H9 (cell line): ENCODE data around the gene ELOVL3. TPM values are rescaled to one million over a fixed set of nuclear protein-coding genes. Genes with fewer than 3 reads are reported as not detected.

Source experiments
- DNase-seq: peaks from one replicate; pipeline ENCODE4 v3.0.0-alpha.2; 2017
- H2AFZ ChIP-seq: one replicate; pipeline ENCODE4 v1.6.1; 2013; ENCODE audit warnings: mild to moderate bottlenecking, low read length, control low read depth, moderate library complexity
- H2AK5ac ChIP-seq: 2 replicates; pipeline ENCODE4 v1.6.1; 2013; ENCODE audit warnings: low read length, control low read depth, mixed read lengths; ENCODE audit not compliant: insufficient read length
- H2BK120ac ChIP-seq: one replicate; pipeline ENCODE4 v1.6.1; 2013; ENCODE audit warnings: low read depth, mild to moderate bottlenecking, low read length, control low read depth, inconsistent platforms; ENCODE audit not compliant: poor library complexity, severe bottlenecking
- H2BK12ac ChIP-seq: 2 replicates; pipeline ENCODE4 v1.6.1; 2013; ENCODE audit warnings: low read length, control low read depth, mixed read lengths, low read depth; ENCODE audit not compliant: insufficient read length
- H2BK15ac ChIP-seq: 2 replicates; pipeline ENCODE4 v1.6.1; 2013; ENCODE audit warnings: low read depth, low read length, control low read depth
- H2BK20ac ChIP-seq: one replicate; pipeline ENCODE4 v1.6.1; 2013; ENCODE audit warnings: low read depth, mild to moderate bottlenecking, low read length, control low read depth, inconsistent platforms; ENCODE audit not compliant: poor library complexity, severe bottlenecking
- H2BK5ac ChIP-seq: 2 replicates; pipeline ENCODE4 v1.6.1; 2013; ENCODE audit warnings: low read length, control low read depth, mixed read lengths; ENCODE audit not compliant: insufficient read length
- H3K14ac ChIP-seq: 2 replicates; pipeline ENCODE4 v1.6.1; 2013; ENCODE audit warnings: low read length, control low read depth; ENCODE audit not compliant: insufficient read depth
- H3K18ac ChIP-seq: 2 replicates; pipeline ENCODE4 v1.6.1; 2013; ENCODE audit warnings: low read depth, mild to moderate bottlenecking, mixed read lengths, low read length, control low read depth; ENCODE audit not compliant: insufficient read length
- H3K23ac ChIP-seq: 2 replicates; pipeline ENCODE4 v1.6.1; 2013; ENCODE audit warnings: low read length, control low read depth, mixed read lengths, low read depth; ENCODE audit not compliant: insufficient read length
- H3K23me2 ChIP-seq: 2 replicates; pipeline ENCODE4 v1.6.1; 2013; ENCODE audit warnings: low read depth, mild to moderate bottlenecking, mixed read lengths, low read length, control low read depth; ENCODE audit not compliant: insufficient read length, poor library complexity, severe bottlenecking
- H3K27ac ChIP-seq: 2 replicates; pipeline ENCODE4 v1.5.1; 2013; ENCODE audit warnings: low read length, control low read depth, mixed read lengths, low read depth; ENCODE audit not compliant: insufficient read length
- H3K27me3 ChIP-seq: 2 replicates; pipeline ENCODE4 v1.6.1; 2013; ENCODE audit warnings: low read length, control low read depth, inconsistent platforms; ENCODE audit not compliant: insufficient read depth
- H3K4ac ChIP-seq: 2 replicates; pipeline ENCODE4 v1.6.1; 2013; ENCODE audit warnings: low read depth, mild to moderate bottlenecking, control low read depth, inconsistent platforms, low read length, moderate library complexity
- H3K4me1 ChIP-seq: 2 replicates; pipeline ENCODE4 v1.6.1; 2013; ENCODE audit warnings: low read length, control low read depth, inconsistent platforms; ENCODE audit not compliant: insufficient read depth
- H3K4me2 ChIP-seq: 2 replicates; pipeline ENCODE4 v1.6.1; 2013; ENCODE audit warnings: low read length, control low read depth, mixed read lengths; ENCODE audit not compliant: insufficient read length, insufficient read depth
- H3K56ac ChIP-seq: 2 replicates; pipeline ENCODE4 v1.6.1; 2013; ENCODE audit warnings: low read depth, mild to moderate bottlenecking, mixed read lengths, low read length, control low read depth; ENCODE audit not compliant: insufficient read length
- H3K79me1 ChIP-seq: 2 replicates; pipeline ENCODE4 v1.6.1; 2013; ENCODE audit warnings: low read depth, mild to moderate bottlenecking, moderate library complexity, low read length, control low read depth, inconsistent platforms; ENCODE audit not compliant: insufficient read depth, poor library complexity, severe bottlenecking
- H3K79me2 ChIP-seq: 2 replicates; pipeline ENCODE4 v1.6.1; 2013; ENCODE audit warnings: low read length, control low read depth, inconsistent platforms; ENCODE audit not compliant: insufficient read depth
- H3K9ac ChIP-seq: 2 replicates; pipeline ENCODE4 v1.6.1; 2013; ENCODE audit warnings: low read length, control low read depth, mixed read lengths; ENCODE audit not compliant: insufficient read length; ENCODE audit errors: extremely low read depth
- H3K9me3 ChIP-seq: one replicate; pipeline ENCODE4 v1.6.1; 2013; ENCODE audit warnings: low read depth, low read length, inconsistent platforms; ENCODE audit not compliant: control insufficient read depth
- H3T11ph ChIP-seq: one replicate; pipeline ENCODE4 v1.6.1; 2013; ENCODE audit warnings: mild to moderate bottlenecking, low read length, control low read depth, inconsistent platforms
- H4K20me1 ChIP-seq: one replicate; pipeline ENCODE4 v1.6.1; 2013; ENCODE audit not compliant: control insufficient read depth, insufficient read length, insufficient read depth
- H4K5ac ChIP-seq: 2 replicates; pipeline ENCODE4 v1.6.1; 2013; ENCODE audit warnings: low read depth, mild to moderate bottlenecking, mixed read lengths, low read length, control low read depth; ENCODE audit not compliant: insufficient read length
- H4K8ac ChIP-seq: replicated peaks from 2 replicates; pipeline ENCODE4 v1.6.1; 2013; ENCODE audit warnings: low read length, control low read depth, mixed read lengths, low read depth; ENCODE audit not compliant: insufficient read length
- H4K91ac ChIP-seq: 2 replicates; pipeline ENCODE4 v1.6.1; 2013; ENCODE audit warnings: low read depth, mild to moderate bottlenecking, moderate library complexity, mixed read lengths, low read length, control low read depth; ENCODE audit not compliant: insufficient read length
- H3K27ac Mint-ChIP-seq, 3 experiments: 2 replicates in 2 of 3; 3 replicates in 1 of 3; pipeline ENCODE4 v1.8.0; 2020 to 2021; ENCODE audit warnings: mixed read lengths in 3 of 3, mild to moderate bottlenecking in 1 of 3, moderate library complexity in 1 of 3
- H3K27me3 Mint-ChIP-seq: 2 replicates; pipeline ENCODE4 v1.8.0; 2021; ENCODE audit warnings: low read depth, mild to moderate bottlenecking, moderate library complexity, mixed read lengths
- H3K36me3 Mint-ChIP-seq, 3 experiments: 2 replicates in 2 of 3; 3 replicates in 1 of 3; pipeline ENCODE4 v1.8.0; 2020 to 2021; ENCODE audit warnings: low read depth in 3 of 3, mixed read lengths in 3 of 3; ENCODE audit not compliant: insufficient read depth in 1 of 3
- H3K4me1 Mint-ChIP-seq, 2 experiments: 2 replicates each; pipeline ENCODE4 v1.8.0; 2020; ENCODE audit warnings: mixed read lengths in 2 of 2
- H3K4me3 Mint-ChIP-seq, 2 experiments: 2 replicates in 1 of 2; 3 replicates in 1 of 2; pipeline ENCODE4 v1.8.0; 2020 to 2021; ENCODE audit warnings: mild to moderate bottlenecking in 2 of 2, mixed read lengths in 2 of 2, moderate library complexity in 1 of 2
- H3K9me3 Mint-ChIP-seq, 2 experiments: 2 replicates in 1 of 2; 3 replicates in 1 of 2; pipeline ENCODE4 v1.8.0; 2020; ENCODE audit warnings: mild to moderate bottlenecking in 2 of 2, mixed read lengths in 2 of 2, moderate library complexity in 1 of 2
- WGBS: extraction: QIAGEN DNeasy Blood & Tissue Kit; methylation state at CpG from one replicate; pipeline ENCODE4 v1.1.7; 2013; ENCODE audit warnings: missing lambda C conversion rate, low lambda C conversion rate, mixed read lengths; ENCODE audit not compliant: insufficient read length; ENCODE audit errors: extremely low coverage; 5-methylcytosine and 5-hydroxymethylcytosine counted together
- total RNA-seq: library from RNA; stranded (reverse); gene quantifications from 2 replicates; pipeline ENCODE4 v1.2.1, GENCODE V29; 2021
- TF ChIP-seq, protein P1 (sequence below): fragments of 200-600 bp; sonication (generic); conservative IDR thresholded peaks from 3 replicates; pipeline ENCODE4 v1.8.0; 2021; ENCODE audit warnings: antibody characterized with exemption, mild to moderate bottlenecking

Gene ELOVL3
- total RNA-seq, 1 experiment from 2014 or later, result not detected

DNA sequence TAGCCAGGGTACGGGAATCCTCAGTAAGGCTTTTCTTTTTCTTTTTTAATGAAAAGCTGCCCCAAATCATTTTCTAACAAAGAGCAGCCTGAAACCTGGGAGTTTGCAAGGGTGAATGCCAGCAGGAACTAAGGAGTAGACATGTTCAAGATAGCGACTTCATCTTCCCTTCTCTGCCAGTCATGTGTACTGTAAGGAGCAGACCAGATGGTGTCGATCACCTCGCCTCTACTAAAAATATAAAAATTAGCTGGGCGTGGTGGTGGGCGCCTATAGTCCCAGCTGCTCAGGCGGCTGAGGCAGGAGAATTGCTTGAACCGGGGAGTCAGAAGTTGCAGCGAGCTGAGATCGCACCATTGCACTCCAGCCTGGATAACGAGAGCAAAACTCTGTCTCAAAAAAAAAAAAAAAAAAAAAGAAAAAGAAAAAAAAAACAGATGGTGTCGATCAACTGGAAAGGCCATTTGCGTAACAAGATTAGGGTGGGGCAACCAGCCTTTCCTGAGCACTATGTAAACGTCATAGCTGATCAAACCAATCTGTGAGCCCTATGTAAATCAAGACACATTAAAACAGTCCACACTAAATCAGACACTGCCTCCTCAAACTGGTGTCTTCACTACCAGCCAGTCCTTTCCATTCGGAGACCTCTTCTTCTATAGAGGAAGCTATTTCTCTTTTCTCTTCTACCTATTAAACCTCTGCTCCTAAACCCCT lies 40.1 kb upstream of the ELOVL3 start:
- no peak overlapping the region for H3K18ac ChIP-seq
- H3K4ac ChIP-seq, result no peak overlapping the region
- H2BK5ac ChIP-seq, result no peak overlapping the region
- no peak overlapping the region for H2BK120ac ChIP-seq
- peaks cover 0 to 11% (median 6%) of the 10 kb centered on the region in 3 experiments; a peak in 4 of 7 replicates for H3K36me3 Mint-ChIP-seq
- no peaks in the 10 kb centered on the region for H3K4me1 ChIP-seq
- H2AFZ ChIP-seq, result no peak overlapping the region
- no peak overlapping the region for H3K4me2 ChIP-seq
- no peaks in the 10 kb centered on the region for H4K20me1 ChIP-seq
- TF ChIP-seq, protein P1, sequence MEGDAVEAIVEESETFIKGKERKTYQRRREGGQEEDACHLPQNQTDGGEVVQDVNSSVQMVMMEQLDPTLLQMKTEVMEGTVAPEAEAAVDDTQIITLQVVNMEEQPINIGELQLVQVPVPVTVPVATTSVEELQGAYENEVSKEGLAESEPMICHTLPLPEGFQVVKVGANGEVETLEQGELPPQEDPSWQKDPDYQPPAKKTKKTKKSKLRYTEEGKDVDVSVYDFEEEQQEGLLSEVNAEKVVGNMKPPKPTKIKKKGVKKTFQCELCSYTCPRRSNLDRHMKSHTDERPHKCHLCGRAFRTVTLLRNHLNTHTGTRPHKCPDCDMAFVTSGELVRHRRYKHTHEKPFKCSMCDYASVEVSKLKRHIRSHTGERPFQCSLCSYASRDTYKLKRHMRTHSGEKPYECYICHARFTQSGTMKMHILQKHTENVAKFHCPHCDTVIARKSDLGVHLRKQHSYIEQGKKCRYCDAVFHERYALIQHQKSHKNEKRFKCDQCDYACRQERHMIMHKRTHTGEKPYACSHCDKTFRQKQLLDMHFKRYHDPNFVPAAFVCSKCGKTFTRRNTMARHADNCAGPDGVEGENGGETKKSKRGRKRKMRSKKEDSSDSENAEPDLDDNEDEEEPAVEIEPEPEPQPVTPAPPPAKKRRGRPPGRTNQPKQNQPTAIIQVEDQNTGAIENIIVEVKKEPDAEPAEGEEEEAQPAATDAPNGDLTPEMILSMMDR, result no peak
- H3K4me1 Mint-ChIP-seq, result no peaks in the 10 kb centered on the region
- no peak overlapping the region for H3T11ph ChIP-seq
- no peaks in the 10 kb centered on the region for H3K27me3 ChIP-seq
- no peak overlapping the region for H3K23ac ChIP-seq
- no peak overlapping the region for H2BK12ac ChIP-seq
- H4K5ac ChIP-seq, result no peak overlapping the region
- H3K27me3 Mint-ChIP-seq, result peaks cover 23% of the 10 kb centered on the region
- peaks cover 39 to 59% of the 10 kb centered on the region in 2 experiments for H3K9me3 Mint-ChIP-seq
- no peak overlapping the region for H3K14ac ChIP-seq
- no peaks in the 10 kb centered on the region for H3K23me2 ChIP-seq
- no peak overlapping the region for H3K27ac ChIP-seq
- H3K79me1 ChIP-seq, result no peaks in the 10 kb centered on the region
- no peak overlapping the region for H2BK20ac ChIP-seq
- no peak overlapping the region for H3K27ac Mint-ChIP-seq
- no peak overlapping the region for H4K91ac ChIP-seq
- no peak overlapping the region for H3K9ac ChIP-seq
- no CpG with 5 or more reads among the region's 15 CpGs for WGBS
- no peak overlapping the region for H3K4me3 Mint-ChIP-seq
- no peak overlapping the region for H3K56ac ChIP-seq
- no peak overlapping the region for H2BK15ac ChIP-seq
- H4K8ac ChIP-seq, result no peak overlapping the region
- H3K9me3 ChIP-seq, result peaks cover 8% of the 10 kb centered on the region
- H2AK5ac ChIP-seq, result no peak overlapping the region
- H3K79me2 ChIP-seq, result no peaks in the 10 kb centered on the region
- no peak for DNase-seq
